Neuron (in vitro differentiated cells): ENCODE results near the gene PNPLA3.

Experiments used
- H2AFZ ChIP-seq: one replicate; pipeline ENCODE4 v1.6.1; 2013; ENCODE audit warnings: low read depth, mild to moderate bottlenecking, inconsistent platforms, low read length, moderate library complexity
- H3K27me3 ChIP-seq: one replicate; pipeline ENCODE4 v1.6.1; 2013; ENCODE audit warnings: low read length; ENCODE audit not compliant: insufficient read depth
- H3K36me3 ChIP-seq: one replicate; pipeline ENCODE4 v1.6.1; 2013; ENCODE audit warnings: low read length; ENCODE audit not compliant: insufficient read depth
- H3K4me1 ChIP-seq: one replicate; pipeline ENCODE4 v1.6.1; 2013; ENCODE audit warnings: low read length; ENCODE audit not compliant: insufficient read depth
- H3K4me3 ChIP-seq: 2 replicates; pipeline ENCODE4 v1.5.1; 2013; ENCODE audit warnings: mild to moderate bottlenecking, low read length, moderate library complexity
- H3K9me3 ChIP-seq: one replicate; pipeline ENCODE4 v1.6.1; 2013; ENCODE audit warnings: low read length

The PNPLA3 gene, protein sequence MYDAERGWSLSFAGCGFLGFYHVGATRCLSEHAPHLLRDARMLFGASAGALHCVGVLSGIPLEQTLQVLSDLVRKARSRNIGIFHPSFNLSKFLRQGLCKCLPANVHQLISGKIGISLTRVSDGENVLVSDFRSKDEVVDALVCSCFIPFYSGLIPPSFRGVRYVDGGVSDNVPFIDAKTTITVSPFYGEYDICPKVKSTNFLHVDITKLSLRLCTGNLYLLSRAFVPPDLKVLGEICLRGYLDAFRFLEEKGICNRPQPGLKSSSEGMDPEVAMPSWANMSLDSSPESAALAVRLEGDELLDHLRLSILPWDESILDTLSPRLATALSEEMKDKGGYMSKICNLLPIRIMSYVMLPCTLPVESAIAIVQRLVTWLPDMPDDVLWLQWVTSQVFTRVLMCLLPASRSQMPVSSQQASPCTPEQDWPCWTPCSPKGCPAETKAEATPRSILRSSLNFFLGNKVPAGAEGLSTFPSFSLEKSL

DNA sequence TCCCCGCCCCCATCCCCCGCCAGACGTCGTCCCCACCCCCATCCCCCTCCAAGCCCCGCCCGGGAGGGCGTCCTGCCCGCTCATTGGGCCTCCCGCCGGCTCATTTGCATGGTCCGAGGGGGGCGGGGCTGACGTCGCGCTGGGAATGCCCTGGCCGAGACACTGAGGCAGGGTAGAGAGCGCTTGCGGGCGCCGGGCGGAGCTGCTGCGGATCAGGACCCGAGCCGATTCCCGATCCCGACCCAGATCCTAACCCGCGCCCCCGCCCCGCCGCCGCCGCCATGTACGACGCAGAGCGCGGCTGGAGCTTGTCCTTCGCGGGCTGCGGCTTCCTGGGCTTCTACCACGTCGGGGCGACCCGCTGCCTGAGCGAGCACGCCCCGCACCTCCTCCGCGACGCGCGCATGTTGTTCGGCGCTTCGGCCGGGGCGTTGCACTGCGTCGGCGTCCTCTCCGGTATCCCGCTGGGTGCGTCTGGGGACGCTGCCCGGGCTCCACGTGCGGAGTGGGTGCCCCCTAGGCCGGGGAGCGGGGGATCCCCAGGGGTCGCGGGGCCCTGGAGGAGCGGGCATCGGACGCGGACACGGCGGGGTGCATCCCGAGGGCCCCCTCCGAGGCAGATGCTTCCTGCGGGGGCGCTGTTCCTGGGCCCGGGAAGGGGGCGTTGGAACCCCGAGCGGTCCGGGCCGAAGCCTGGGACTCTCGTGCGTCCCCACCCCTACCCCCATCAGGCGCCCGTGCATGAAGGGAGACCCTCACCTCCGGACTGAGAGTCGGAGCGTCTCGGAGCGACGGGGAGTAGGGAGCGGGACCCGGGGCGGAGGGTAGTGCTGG is at the start of gene PNPLA3:
Gene PNPLA3, plus strand, starts transcription at position 175 of the 834 bp plus-strand sequence. Its CDS starts 107 bp downstream, at position 282.
- no peaks in the 10 kb centered on the region for H3K27me3 ChIP-seq
- H3K4me1 ChIP-seq: peaks cover 11% of the 10 kb centered on the region
- peak within 1 kb of the TSS; percentile 50 for H3K4me3 ChIP-seq
- peak within 1 kb of the TSS; percentile 71 for H2AFZ ChIP-seq
- no peaks in the 10 kb centered on the region for H3K36me3 ChIP-seq
- no peaks in the 10 kb centered on the region for H3K9me3 ChIP-seq

DNA sequence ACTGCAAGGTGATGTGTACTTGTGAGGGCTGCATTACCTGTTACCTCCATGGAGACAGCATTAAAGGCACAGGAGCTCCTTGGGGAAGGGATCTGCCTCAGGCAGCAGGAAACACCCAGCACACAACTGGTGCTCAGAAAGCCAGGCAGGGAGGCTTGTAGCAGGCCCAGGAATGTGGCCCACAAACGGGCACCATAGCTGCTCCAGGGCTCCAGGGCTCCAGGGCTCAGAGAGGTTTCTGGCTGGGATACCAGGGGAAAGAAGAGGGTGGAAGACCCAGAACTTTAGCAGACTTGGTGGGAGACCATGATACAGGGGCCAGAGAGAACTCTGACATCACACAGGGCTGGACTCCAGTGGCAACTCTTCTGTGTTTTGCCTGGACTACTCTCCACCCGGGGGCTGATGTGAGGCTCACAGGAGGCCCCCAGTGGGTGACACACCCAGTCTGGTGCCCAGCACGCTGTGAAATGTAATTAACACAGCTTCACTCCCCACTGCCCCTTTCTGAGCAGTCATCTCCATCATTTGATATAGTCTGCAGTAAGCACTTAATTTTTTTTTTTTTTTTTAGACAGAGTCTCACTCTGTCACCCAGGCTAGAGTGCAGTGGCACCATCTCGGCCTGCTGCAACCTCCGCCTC is 46.6 kb upstream of the PNPLA3 start:
- no peaks in the 10 kb centered on the region for H3K36me3 ChIP-seq
- peaks cover 13% of the 10 kb centered on the region for H3K27me3 ChIP-seq
- H3K4me1 ChIP-seq: peaks cover 9% of the 10 kb centered on the region
- H2AFZ ChIP-seq: no peak overlapping the region
- H3K9me3 ChIP-seq: no peaks in the 10 kb centered on the region
- no peak overlapping the region for H3K4me3 ChIP-seq

DNA sequence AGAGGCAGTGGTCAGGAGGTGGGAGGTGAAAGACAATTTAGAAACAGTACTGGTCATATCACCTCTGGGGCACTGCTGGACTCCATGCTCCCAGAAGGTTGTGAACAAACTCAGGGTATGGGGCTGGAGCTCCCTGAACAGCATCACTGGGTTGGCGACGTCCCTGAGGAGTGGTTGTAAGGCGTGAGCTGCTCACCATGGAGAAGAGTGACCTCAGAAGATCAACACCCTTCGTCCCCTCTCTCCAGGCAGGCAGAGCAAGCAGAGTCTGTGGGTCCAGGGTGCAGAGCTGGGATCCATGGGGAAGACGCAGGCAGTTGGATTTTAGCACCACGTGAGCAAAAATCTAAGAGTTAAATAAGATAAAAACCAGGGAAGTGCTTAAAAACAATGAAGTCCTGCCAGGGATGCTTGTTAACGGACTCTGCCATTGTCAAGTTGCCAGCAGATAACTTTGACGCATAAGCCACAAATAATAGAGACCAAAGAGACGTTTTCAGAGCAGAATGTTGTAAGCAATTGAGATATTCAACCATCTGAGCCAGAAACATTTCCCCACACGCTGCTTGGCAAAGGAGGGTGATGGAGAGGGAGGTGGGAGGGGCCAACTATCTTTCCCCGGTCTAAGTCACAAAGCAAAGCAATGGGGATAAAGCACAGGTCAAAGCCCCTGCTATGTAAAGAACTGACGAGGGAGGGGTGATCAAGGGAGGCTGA is 45.4 kb upstream of the PNPLA3 start:
- H3K27me3 ChIP-seq: peaks cover 13% of the 10 kb centered on the region
- H3K9me3 ChIP-seq: no peaks in the 10 kb centered on the region

DNA sequence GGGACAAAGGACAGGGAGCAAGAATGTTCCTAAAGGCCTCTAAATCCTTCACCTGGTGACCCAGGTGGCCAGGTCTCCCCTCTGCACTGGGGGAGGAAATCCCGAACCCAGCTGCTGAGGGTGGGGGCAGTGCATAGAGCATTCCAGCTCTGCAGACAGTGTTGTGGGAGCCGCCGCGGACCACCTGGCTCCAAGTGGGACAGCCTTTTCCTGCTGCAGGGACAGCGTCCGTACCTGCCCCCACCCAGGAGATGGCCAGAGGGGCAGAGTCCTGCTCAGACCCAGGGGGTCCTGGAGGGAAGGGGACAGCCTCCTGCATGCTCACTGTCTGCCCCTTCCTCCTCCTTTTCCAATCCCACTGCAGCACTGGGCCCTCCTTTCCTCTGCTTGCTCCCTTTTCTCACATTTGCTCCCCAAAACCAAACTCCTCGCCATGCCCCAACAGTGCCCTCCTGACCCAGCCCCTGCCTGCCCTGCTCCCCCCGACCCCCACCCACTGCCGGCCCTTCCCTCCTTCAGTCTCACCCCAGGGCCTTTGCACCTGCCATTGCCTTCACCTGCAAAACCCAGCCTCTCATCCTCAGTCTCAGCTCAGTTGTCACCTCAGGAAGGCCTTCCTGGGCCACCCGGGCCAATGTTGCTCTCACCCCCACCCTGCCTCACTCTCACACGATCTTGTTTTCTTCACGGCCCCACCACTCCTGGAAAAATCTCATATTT is 44.6 kb upstream of the PNPLA3 start:
- Histone ChIP-seq H3K9me3 (no peaks in the 10 kb centered on the region), H3K36me3 (no peaks in the 10 kb centered on the region), H3K27me3 (peaks cover 13% of the 10 kb centered on the region), H3K4me3 (no peak overlapping the region), H2AFZ (no peak overlapping the region), H3K4me1 (peaks cover 9% of the 10 kb centered on the region)

More for the DNA sequence above, 45.4 kb upstream of the PNPLA3 start:
- H3K4me1 ChIP-seq: peaks cover 9% of the 10 kb centered on the region
- H2AFZ ChIP-seq: no peak overlapping the region
- no peaks in the 10 kb centered on the region for H3K36me3 ChIP-seq
- H3K4me3 ChIP-seq: no peak overlapping the region

DNA sequence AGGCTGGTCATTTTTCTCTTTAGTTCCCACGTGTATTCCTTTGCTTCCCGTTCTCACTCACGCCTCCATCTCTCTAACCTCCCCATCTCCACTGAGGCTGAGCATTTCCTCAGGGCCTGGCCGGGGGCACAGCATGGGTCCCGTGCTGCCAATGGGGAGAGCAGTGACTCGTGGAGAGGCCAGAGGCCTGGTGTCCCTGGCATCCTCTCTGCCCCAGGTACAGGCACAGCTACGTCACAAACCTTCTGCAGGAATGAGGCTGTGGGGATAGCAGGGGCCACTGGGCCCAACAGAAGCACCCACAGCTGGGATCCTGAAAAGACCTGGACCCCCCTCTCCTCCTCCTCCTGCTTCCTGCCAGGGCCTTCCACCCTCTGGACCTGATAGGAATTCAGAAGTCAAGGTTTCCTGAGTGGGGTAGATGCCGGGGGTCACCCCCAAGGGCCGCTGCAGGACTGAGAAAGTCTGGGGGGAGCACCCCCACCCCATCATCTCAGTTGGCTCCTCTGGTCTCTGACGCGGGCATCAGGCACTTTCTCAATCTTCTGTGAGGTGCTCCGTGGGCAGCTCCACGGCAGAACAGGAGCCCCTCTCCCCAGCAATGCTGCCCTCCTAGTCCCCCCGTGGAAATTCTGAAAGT is 43.6 kb upstream of the PNPLA3 start:
- no peak overlapping the region for H3K4me3 ChIP-seq
- H2AFZ ChIP-seq: no peak overlapping the region
- no peaks in the 10 kb centered on the region for H3K9me3 ChIP-seq
- peaks cover 9% of the 10 kb centered on the region for H3K4me1 ChIP-seq
- no peaks in the 10 kb centered on the region for H3K36me3 ChIP-seq
- H3K27me3 ChIP-seq: peaks cover 13% of the 10 kb centered on the region

DNA sequence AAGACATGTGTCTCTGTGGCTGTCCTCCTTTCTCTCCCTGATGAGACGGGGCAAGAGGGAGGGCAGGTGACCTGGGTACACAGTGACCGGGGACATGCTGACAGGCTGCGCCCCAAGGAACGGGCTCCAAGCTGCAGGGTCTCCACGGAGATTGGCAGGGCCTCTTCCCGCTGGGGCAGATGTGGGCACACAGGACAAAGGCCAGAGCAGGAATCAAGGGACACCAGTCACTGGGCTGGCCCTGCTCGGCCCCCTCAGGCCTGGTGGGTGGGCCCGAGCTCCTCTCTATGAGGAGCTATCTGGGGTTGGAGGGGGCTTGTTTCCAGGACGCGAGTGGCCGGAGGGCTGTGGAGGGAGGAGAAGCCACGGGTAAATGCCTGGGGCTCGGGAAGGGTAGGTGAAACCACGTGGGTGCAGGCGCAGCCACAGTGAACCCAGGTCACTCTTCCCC is 43.0 kb upstream of the PNPLA3 start:
- no peak overlapping the region for H3K4me3 ChIP-seq
- no peaks in the 10 kb centered on the region for H3K9me3 ChIP-seq
- no peaks in the 10 kb centered on the region for H3K36me3 ChIP-seq
- peaks cover 13% of the 10 kb centered on the region for H3K27me3 ChIP-seq
- peaks cover 9% of the 10 kb centered on the region for H3K4me1 ChIP-seq
- no peak overlapping the region for H2AFZ ChIP-seq

DNA sequence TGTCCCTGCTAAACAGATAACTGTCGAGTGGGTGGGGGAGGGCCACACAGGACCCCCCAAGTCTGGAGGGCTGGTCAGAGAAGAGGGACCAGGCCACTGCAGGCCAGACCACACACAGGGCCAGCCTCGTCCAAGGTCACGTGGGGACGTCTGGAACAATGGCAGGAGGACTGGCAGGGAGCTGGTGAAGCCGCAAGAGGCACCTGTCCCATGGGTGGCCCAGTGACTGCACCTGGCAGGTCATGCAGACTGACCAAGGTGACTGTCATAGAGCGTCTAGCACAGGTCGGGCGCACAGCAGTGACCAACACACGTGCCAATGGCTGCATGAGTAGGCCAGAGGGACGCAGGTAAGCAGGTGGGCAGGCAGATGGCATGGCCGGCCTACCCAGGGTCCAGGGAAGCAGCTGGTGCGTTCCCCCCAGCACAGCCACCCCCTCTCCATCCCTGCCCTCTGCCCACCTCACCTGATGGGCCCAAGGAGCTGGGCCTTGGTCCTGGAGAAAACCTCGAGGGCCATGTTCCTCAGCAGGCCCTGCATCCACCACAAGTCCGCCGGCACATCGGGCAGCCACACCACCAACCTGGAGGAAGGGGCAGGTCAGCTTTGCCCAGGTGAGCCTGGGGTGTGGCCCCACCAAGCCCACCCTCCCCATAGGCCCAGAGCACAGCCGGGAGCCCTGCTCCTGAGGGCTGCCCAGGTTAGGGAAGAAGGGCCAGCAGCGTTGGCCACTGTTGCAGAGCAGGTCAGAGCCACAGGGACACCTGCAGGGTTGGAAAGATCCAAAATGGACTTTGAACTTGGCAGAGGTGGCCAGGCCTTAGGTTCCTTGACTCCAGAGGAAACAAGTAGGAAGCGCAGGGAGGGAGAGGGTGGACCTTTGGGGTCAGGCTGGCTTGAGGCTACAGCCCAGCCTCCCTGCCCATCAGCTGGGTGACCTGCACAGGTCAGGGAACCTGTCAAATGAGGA is 42.2 kb upstream of the PNPLA3 start:
- H3K4me1 ChIP-seq: peaks cover 9% of the 10 kb centered on the region
- H3K9me3 ChIP-seq: no peaks in the 10 kb centered on the region
- H3K36me3 ChIP-seq: no peaks in the 10 kb centered on the region
- H3K27me3 ChIP-seq: peaks cover 9% of the 10 kb centered on the region
- H3K4me3 ChIP-seq: no peak overlapping the region
- no peak overlapping the region for H2AFZ ChIP-seq

DNA sequence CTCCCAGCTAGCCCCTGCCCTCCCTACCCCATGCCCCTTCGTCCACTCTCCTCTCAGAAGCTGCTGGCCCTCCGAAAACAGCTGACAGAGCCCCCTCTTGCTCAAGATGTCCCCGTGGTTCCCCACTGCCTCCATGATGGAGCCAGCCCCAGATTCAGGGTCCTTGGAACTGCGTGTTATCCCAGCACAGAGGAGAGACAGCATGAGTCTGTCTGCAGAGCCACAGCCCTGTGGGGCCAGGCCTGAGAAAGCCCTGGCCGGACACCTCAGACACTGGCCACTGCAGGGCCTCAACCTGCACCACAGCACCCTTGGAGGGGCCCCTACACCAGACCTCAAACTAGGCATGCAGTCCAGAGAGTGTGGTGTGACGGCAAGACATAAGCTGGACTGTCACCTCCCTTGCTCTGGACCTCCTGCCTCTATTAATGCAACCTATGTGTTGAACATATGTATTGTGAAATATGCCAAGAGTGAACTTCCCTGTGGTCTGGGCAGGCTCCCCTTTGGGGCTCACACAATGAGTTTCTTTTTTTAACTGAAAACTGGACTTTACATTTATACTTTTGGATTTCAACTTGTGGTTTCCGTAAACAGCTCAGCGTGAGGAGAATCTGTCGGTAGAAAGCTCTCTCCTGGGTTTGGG is 41.4 kb upstream of the PNPLA3 start:
- Histone ChIP-seq H3K36me3 (no peaks in the 10 kb centered on the region), H3K27me3 (peaks cover under 1% of the 10 kb centered on the region), H3K4me3 (no peak overlapping the region), H3K9me3 (no peaks in the 10 kb centered on the region), H2AFZ (no peak overlapping the region), H3K4me1 (peaks cover 9% of the 10 kb centered on the region)

DNA sequence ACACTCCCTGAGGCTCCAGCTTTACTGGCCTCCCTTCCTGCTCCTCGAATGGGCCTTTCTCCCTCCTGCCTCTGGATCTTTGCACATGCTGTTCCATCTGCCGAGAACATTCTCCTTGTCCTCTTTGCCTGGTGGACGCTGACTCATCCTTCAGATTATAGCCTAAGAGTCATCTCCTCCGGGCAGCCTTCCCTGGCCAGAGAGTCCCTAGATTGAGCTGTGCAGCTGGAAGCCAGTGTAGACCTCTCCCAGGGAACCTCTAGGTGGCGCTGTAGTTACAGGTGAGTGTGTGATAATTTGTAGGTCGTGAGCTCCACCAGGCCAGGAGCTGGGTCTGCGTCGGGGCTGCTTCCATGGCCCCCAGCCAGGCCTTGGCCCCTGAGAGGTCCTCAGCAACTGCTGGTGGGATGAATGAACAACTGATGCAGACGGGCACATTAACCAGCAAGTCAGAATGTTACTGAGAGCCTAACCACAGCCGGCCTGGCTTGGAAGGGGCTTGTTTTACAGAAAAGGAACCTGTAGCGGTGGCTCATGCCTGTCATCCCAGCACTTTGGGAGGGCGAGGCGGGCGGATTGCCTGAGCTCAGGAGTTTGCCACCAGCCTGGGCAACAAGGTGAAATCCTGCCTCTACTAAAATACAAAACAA is 40.5 kb upstream of the PNPLA3 start:
- H3K27me3 ChIP-seq: no peaks in the 10 kb centered on the region
- no peaks in the 10 kb centered on the region for H3K9me3 ChIP-seq
- H3K4me3 ChIP-seq: no peak overlapping the region

DNA sequence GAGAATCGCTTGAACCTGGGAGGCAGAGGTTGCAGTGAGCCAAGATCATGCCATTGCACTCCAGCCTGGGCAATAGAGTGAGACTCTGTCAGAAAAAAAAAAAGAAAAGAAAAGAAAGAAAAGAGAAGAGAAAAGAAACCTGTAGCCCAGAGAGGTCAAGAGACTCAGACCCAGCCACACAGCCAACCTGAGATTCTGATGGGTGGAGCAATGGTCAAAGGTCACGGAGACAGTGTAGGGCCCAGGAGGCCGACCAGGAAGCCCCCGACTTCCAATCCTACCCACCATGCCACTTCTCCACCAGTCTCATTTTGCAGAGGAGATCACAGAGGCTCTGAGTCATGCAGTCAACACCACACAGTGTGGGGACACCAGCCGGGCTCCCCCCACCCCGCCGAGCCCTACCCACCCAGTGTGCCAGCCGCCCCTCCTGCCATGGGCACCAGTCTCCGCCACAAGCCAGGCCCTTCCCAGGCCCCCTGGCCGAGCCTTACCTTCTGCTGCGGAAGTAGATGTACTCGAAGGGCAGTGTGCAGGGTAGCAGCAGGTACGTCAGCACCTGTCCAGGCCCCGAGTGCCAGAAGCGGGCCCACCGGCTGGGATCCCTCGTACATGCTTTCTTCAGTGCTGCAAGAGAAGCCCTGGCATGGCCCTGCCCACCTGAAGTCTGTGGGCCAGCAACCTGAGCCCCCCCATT is 39.7 kb upstream of the PNPLA3 start:
- H3K9me3 ChIP-seq: no peaks in the 10 kb centered on the region
- H2AFZ ChIP-seq: no peak overlapping the region
- H3K27me3 ChIP-seq: peaks cover 1% of the 10 kb centered on the region
- no peaks in the 10 kb centered on the region for H3K36me3 ChIP-seq
- no peak overlapping the region for H3K4me3 ChIP-seq
- peaks cover under 1% of the 10 kb centered on the region for H3K4me1 ChIP-seq

More for the DNA sequence above, 40.5 kb upstream of the PNPLA3 start:
- Histone ChIP-seq H3K4me1 (peaks cover 8% of the 10 kb centered on the region), H2AFZ (no peak overlapping the region), H3K36me3 (no peaks in the 10 kb centered on the region)
